NCI-H2081 treated with DMSO at 0.1 percent for 48 hours (cell line): ENCODE data around the gene WNT4.
A peak's percentile ranks its signal among the peaks of the same experiment; 100 is the strongest.

Experiments
- DNase-seq: peaks from one replicate; lab custom pipeline; 2025; lab: John Stamatoyannopoulos, UW

The WNT4 gene

DNA sequence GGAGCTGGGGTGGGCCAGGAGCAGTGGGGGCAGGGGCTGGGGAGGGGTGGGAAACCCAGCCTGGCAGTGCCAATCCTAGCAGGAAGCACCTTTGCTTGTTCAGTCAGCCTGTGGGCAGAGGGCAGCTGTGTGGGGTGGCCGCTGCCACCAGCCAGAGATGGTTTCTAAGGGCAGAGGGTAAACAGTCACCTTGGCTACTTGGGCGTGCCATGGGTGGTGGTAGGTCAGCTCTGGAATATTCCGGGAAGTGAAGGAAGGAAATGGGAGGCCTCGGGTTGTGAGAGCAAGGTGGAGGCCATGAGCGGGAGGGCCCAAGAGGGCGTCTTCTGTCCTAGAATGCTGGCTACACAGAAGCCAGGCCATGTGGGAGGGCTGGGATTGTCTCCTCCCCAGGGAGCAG is 20.7 kb upstream of the WNT4 start:
- no peak for DNase-seq

GRCh38 chr1:22163137-22163536 is 20.2 kb upstream of the WNT4 start:
- no peak for DNase-seq

DNA sequence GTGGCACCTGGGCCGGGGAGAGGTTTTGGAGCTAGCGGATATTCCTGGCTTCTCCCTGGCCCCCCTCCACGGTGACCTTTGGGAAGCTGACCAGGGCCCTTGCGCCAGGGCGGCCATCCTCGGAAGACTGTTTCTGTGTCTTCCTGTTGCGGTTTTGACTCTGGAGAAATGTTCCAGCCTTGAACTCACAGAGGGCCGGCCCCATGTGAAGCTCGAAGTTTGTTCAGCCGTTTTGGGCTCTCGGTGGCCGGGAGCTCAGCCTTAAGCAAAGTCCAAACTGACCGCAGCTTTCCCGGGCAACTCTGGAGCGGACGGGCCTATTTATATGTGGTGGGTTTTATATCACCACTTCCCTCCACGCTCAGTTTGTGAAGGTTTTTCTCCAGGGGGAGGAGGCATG is 17.0 kb upstream of the WNT4 start:
- no peak for DNase-seq

GRCh38 chr1:22158654-22159053 is 15.8 kb upstream of the WNT4 start:
- DNase-seq, result no peak

DNA sequence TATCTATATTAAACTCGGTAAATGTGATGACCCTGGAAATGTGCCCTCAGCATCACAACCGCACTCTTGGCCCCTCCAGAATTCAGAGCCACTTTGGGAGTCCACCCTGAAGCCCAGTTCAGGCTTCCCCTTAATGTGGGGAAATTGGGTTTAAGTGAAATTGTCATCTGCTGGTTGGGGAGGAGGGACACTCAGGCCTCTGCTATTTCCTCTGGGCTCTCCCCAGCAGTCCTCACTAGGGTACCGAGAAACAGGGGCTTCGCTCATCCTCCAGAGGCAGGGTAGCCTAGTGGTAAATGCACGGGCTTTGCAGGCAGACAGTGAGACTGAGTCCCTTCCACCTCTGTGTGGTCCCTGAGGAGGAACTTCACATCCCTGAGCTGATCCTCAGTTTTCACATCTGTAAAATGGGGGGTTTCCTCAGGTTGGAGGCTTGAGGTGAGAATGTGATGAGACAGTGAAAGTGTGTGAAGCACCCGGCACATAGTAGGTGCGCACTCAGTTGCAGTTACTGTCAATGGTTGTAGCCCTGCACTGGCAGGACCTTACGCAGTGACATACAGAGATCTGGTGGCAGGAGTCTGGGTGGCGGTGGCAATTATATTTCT is 14.6 kb upstream of the WNT4 start:
- DNase-seq, result no peak

- no peak for DNase-seq
Observed at GRCh38 chr1:22155517-22155916, 12.6 kb upstream of the WNT4 start.

DNA sequence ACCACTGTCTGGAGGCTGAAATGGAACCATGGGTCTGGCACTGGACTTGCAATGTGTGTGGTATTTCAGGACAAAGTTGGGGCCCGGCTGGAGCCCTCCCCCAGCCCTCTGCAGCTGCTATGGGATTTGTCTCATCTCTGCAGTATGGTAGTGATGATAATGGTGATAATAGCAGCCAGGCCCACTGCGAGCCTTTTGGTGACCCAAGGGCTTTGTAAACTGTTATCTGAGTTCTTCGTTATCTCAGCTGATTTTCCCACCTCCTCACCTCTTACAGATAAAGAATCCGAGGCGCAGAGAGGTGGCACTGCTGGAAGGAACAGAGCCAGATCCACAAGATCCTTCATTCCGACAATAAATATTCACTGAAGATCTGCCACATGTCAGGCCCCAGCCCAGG is 11.7 kb upstream of the WNT4 start:
- no peak for DNase-seq

DNA sequence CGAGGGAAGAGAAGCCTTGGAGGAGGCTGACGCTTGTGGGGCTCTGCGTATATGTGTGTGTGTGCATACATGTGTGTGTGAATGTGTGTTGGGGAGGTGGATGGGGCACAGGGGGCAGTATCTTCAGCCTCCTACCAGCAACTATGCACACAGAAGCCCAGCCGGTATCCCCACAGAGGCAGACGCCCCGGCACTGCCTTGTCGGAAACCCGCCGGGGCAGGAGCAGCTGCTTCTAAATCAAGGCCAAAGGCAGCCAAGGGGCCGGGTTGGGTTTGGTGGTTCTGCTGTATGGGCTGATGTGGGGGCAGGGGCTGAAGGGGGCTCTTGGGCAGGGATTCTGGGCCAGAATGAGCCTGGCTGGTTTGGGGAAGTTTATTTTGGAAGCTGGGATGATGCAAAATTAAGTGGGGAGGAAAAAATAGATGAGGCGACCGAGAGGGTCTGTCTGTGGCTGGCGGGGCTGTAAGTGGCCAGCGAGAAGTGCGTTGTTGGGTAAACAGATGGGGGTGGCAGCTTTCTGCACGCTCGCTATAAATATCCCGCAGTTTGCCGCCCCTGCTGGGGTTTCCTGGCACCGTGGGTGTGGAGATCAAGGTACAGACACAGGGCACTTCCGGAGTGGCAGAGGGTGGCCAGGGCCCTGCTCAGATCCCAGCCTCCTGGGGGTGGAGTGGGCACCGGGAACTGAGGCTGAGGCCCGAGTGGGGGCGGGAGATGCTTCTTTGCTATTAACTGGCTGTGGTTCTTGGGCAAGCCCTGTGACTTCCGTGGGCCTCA is 11.0 kb upstream of the WNT4 start:
- DNase-seq, result no peak

- no peak for DNase-seq
Observed at GRCh38 chr1:22150923-22151322, 8.0 kb upstream of the WNT4 start.

GRCh38 chr1:22142315-22143064 is 407 bp downstream of the WNT4 start:
- no peak for DNase-seq

- DNase-seq, result no peak
Observed at GRCh38 chr1:22141554-22142314, 1.2 kb downstream of the WNT4 start.

GRCh38 chr1:22140694-22141093 is 2.2 kb downstream of the WNT4 start:
- DNase-seq, result no peak

DNA sequence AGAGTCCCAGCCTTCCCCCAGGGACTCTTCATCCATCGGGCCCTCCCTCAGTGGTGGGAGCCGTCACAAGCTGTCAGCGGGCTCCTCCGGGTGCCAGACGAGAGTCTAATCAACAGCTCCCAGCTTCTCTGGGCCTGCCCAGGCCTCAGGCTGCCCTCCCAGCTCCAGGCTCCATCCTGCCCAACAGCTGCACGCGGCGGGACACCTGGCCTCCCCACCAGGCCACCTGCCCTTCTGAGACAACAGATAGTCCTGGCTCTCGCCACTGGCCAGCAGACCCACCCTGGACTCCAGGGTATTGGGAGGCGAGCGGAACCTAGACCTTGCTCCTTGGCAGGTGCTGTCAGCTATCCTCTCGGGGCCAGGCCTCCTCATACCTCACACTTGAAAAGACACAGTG is 3.1 kb downstream of the WNT4 start:
- DNase-seq, result no peak

DNA sequence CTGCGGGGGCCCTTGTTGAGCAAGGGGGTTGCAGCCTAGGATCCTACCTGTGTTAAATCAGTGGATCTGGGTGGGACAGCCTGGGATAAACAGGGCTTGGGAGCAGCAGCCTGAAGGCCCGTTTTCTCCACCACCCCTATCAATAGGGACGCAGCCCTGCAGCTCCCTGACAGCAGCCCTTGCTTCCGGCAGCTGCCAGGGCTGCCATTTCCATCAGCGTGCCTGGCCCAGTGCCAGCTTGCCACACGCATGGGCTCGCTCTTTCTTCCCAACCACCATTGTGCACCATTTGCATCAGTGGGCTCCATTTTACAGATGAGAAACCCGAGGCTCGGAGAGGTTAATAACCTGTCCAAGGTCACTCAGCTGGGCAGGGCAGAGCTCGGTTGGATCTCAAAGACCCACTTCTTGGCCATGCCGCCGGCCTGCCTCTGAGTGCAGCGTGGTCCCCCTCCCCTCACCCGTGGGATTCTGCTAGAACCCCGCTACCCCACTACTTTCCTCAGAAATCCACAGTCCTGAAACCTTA is 3.8 kb downstream of the WNT4 start:
- DNase-seq, result peak; percentile 28

DNA sequence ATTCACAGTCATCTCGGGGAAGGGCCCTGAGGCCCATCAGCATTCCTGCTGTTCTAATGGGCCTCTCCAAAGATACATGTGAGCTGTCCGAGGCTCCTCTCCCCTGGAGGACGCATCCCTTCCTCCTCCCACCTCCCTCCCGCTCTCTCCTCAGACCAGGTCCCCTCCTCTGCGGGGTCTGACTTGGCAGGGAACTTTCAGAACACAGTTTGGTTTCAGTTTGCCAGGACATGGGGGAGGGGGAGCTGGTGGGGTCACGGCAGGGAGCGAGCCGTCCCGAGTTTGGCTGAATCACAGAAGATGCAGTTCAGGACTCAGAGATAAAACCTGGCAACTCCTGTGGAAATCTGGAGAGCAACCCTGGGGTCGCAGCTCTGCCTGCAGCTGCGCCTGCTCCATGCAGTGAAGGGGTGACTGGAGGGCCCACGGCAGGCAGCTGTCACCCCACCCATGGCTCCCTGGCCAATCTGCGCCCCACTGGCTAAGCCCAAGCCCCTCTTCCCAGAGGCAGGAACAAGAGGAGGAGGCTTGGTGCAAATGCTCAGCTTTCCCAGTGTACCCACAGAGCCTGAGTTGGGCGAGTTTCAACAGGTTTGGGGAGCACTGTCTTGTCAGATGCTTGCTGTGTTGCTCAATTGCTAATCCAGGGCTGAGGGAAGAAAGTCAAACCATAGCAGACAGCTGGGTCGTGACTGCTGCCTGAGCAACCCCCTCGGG is 5.7 kb downstream of the WNT4 start:
- no peak for DNase-seq

- no peak for DNase-seq
Observed at GRCh38 chr1:22133931-22134324, 9.0 kb downstream of the WNT4 start.

DNA sequence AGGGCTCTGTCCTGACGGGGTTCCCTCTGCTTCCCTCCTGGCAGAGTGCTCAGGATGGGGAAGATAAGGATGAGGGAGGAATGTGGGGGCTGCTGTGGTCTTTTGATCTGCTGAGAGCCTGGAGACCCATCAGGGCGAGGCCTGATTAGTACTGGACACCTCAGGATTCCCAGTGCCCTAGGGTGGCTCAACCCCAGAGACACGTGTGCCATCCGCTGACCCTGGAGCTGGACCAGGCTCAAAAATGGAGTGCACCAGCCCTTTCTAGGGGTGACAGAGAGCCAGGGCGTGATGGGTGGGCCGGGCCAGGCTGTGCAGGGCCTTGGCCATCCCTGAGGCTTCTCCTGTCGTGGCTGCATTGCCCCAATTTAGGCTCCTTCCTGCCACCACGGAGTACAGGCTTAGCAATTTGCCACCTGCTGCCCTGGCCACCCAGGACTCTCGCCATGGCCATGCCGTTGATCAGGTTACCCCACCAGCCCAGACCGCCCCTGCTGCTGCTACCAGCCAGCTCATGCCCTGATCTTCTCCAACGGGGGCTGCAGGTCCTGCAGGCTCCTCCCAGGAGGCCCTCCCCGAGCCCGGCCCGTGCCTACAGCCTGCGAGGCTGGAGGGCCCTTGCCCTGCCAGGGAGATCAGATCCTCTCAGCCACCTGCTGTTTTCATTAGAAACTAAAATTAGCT is 9.5 kb downstream of the WNT4 start:
- no peak for DNase-seq

DNA sequence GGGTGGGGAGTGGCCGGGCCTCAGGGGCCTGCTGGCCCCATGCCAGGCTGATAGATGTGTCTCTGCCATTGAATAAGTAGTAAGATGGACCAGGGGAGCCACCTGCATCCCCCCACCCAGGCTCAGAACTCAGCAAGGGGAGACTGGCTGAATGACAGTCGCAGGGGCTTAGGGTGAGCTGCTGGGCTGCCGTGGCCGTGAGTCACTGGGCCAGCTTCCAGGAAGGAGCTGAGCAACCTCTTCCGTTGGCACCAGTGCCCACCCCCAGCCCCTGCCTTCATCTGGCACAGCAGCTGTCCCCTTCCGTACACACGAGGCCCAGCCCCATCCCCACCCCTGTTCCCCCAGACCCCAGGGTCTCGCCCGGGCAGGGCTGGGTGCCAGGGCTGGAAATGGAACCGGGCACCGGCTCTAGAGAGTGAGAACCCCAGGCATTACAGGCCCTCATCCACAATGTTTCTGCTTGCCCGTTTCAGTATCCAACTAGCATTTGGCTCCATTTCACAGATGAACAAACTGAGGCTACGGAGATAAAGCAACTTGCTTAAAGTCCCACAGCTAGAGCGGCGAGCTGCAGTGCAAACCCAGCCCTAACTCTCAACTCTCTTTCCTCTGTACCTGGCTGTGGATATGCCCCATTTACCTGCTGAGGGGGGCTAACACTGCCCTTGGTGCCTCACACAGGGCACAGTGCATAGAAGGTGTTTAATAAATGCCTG is 10.2 kb downstream of the WNT4 start:
- no peak for DNase-seq

- no peak for DNase-seq
Observed at GRCh38 chr1:22131875-22132486, 10.9 kb downstream of the WNT4 start.

GRCh38 chr1:22131062-22131461 is 11.8 kb downstream of the WNT4 start:
- DNase-seq, result no peak
